ENCODE measurements around the gene TMEM179.

Gene TMEM179

DNA sequence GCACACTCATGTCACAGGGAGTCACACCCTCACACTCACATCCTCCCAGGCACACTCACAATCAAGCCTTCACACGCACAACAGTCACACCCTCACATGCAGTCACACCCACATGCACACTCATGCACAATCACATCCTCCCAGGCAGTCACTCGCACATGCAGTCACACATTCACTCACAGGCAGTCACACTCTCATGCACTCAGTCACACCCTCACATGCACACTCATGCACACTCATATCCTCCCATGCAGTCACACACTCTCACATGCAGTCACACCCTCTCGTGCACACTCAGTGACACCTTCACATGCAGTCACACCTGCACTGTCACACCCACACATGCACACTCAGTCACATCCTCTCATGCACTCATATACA is 12.3 kb downstream of the TMEM179 start:
- TF ChIP-seq, protein P1, sequence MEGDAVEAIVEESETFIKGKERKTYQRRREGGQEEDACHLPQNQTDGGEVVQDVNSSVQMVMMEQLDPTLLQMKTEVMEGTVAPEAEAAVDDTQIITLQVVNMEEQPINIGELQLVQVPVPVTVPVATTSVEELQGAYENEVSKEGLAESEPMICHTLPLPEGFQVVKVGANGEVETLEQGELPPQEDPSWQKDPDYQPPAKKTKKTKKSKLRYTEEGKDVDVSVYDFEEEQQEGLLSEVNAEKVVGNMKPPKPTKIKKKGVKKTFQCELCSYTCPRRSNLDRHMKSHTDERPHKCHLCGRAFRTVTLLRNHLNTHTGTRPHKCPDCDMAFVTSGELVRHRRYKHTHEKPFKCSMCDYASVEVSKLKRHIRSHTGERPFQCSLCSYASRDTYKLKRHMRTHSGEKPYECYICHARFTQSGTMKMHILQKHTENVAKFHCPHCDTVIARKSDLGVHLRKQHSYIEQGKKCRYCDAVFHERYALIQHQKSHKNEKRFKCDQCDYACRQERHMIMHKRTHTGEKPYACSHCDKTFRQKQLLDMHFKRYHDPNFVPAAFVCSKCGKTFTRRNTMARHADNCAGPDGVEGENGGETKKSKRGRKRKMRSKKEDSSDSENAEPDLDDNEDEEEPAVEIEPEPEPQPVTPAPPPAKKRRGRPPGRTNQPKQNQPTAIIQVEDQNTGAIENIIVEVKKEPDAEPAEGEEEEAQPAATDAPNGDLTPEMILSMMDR (IDR thresholded peaks at IDR 0.05; ENCODE audit: insufficient read depth, low read depth, low read length, missing control alignments), result no peak
- DNase-seq (ENCODE audit: low read depth), result no peak
- no peak overlapping the region for H3K4me3 ChIP-seq (ENCODE audit: low read length)

- no peak overlapping the region for H3K4me3 ChIP-seq (ENCODE audit: low read length)
- TF ChIP-seq, protein P1 (IDR thresholded peaks at IDR 0.05; ENCODE audit: insufficient read depth, low read depth, low read length, missing control alignments), result no peak
- no peak for DNase-seq (ENCODE audit: low read depth)
Observed at GRCh38 chr14:104591506-104592291, 12.9 kb downstream of the TMEM179 start.

- TF ChIP-seq, protein P1 (IDR thresholded peaks at IDR 0.05; ENCODE audit: insufficient read depth, low read depth, low read length, missing control alignments), result no peak
- H3K4me3 ChIP-seq (ENCODE audit: low read length), result no peak overlapping the region
- no peak for DNase-seq (ENCODE audit: low read depth)
Observed at GRCh38 chr14:104591031-104591430, 13.5 kb downstream of the TMEM179 start.

DNA sequence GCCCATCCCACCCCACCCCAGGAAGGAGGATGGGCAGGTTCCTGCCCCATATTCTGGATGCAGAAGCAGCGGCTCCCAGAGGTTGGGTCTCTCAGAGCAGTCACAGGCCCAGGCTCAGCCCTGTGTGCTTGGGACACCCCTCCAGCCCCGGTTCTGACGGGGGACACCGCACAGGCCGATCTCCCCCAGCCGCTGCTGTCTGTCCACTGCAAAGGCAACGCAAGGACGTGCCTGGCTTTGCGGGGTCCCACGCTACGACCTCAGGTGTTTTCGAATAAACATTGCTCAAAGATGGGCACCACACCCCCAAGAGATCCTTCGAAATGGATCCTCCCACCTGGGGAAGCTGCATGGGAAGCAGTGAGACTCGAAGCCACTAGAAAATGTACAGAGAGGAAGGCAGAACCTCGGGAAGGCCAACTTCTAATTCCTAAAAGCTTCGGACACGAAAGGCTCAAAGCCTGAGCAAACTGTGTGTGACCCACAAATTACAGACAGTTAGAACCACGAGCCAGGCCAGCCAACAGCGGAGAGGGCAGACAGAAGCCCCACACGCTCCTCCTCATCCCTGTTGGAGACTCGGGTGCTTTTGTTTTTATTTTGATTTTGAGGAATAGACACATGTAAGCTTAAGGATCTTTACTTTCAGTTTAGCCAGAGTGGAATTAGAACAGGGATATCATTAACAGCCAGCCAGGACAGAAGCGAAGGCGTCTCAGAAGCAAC is 14.2 kb downstream of the TMEM179 start:
- DNase-seq (ENCODE audit: low read depth), result no peak
- TF ChIP-seq, protein P1 (IDR thresholded peaks at IDR 0.05; ENCODE audit: insufficient read depth, low read depth, low read length, missing control alignments), result no peak
- H3K4me3 ChIP-seq (ENCODE audit: low read length), result no peak overlapping the region

DNA sequence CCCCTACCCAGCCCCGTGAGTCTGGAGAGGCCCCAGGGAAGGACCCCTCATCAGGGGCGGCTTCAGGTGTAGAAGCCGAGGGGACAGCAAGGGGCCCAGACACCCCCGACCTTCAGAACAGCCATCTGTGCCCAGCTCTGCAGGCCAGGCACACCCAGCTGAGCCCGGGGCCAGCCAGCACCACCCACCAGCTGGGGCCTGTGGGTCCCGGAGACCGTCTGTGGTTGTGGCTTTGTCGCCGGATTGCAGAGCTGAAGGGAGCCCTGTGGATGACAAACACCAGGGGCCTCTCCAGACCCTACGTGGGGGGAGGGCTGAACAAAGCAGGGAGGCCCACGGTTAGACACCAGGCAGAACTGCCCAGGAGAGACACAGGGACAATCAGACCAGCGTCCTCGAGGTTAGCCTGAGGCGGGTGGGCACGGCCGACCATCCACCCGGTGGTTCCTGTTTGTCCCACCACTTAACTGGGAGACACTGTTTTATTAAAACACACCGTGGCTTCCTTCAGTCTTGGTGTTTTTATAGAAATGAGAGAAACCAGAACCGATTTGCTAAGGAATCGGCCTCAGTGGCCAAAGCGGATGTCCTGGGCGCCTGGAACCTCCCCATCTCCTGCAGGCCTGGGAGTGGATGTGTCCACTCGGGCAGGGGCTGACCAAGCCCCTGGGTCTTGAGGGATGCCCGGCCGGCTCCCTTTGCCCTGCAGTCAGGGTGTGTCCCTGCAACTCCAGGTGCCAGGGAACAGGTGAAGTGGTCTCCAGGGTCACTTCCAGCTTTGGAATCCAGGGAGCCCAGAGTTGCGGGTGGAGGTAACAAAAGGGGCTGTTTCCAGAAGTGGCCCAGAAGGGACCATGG is 15.0 kb downstream of the TMEM179 start:
- H3K4me3 ChIP-seq (ENCODE audit: low read length), result no peak overlapping the region
- no peak for DNase-seq (ENCODE audit: low read depth)
- TF ChIP-seq, protein P1 (IDR thresholded peaks at IDR 0.05; ENCODE audit: insufficient read depth, low read depth, low read length, missing control alignments), result no peak

- no peak for DNase-seq (ENCODE audit: low read depth)
- TF ChIP-seq, protein P1 (IDR thresholded peaks at IDR 0.05; ENCODE audit: insufficient read depth, low read depth, low read length, missing control alignments), result no peak
- H3K4me3 ChIP-seq (ENCODE audit: low read length), result no peak overlapping the region
Observed at GRCh38 chr14:104588066-104588857, 16.3 kb downstream of the TMEM179 start.

Measured in epithelial cell of esophagus (primary cell).